HL-60 (cell line): Measurements from ENCODE around the gene CTNNA3.

Experiments
- DNase-seq, 2 experiments: peaks; one replicate each; pipeline ENCODE4 v3.0.0-alpha.2; 2010 to 2020; ENCODE audit warnings: low read depth in 1 of 2, low spot score in 1 of 2
- H3K27ac ChIP-seq: fragments of 250-450 bp; sonication (Bioruptor Pico); replicated peaks from 2 replicates; pipeline ENCODE4 v1.5.1; 2020; ENCODE audit warnings: mild to moderate bottlenecking, moderate library complexity
- H3K27me3 ChIP-seq: fragments of 250-450 bp; sonication (Bioruptor Pico); 2 replicates; pipeline ENCODE4 v1.5.1; 2021; ENCODE audit warnings: mild to moderate bottlenecking, moderate library complexity; ENCODE audit not compliant: insufficient read depth, poor library complexity, severe bottlenecking
- H3K4me3 ChIP-seq: replicated peaks from 2 replicates; pipeline ENCODE4 v1.5.1; 2011; ENCODE audit warnings: mild to moderate bottlenecking, control low read depth, low read length; ENCODE audit not compliant: insufficient read depth
- CTCF ChIP-seq: IDR thresholded peaks from one replicate; pipeline ENCODE4 v1.5.1; 2011; ENCODE audit warnings: low read length, control low read depth, inconsistent platforms; ENCODE audit not compliant: insufficient read depth
- GABPA ChIP-seq: IDR thresholded peaks from 2 replicates; pipeline ENCODE4 v1.6.1; 2012; ENCODE audit warnings: low read depth
- POLR2AphosphoS5 ChIP-seq: IDR thresholded peaks from 2 replicates; pipeline ENCODE4 v1.6.1; 2012; ENCODE audit warnings: low read depth
- REST ChIP-seq: IDR thresholded peaks from 2 replicates; pipeline ENCODE4 v1.6.1; 2012; ENCODE audit warnings: low read depth; ENCODE audit not compliant: insufficient replicate concordance
- SPI1 ChIP-seq: IDR thresholded peaks from 2 replicates; pipeline ENCODE4 v1.6.1; 2012; ENCODE audit warnings: low read depth, mild to moderate bottlenecking, borderline replicate concordance
- long read RNA-seq: library from polyadenylated mRNA; unstranded; transcript quantifications from one replicate; pipeline ENCODE4 v2.0.0, GENCODE V29; 2020

CTNNA3 gene
- long read RNA-seq, partial matches to known transcripts: 0 of 2 reads
- long read RNA-seq, other reads (novel, unspliced or antisense): 2 of 2 reads

GRCh38 chr10:67696029-67696428, at the start of gene CTNNA3:
CTNNA3 (minus strand) TSS chr10:67696195.
- Histone ChIP-seq H3K4me3 (no peak within 1 kb of the TSS), H3K27me3 (peaks cover 10% of the 10 kb centered on the region), H3K27ac (no peak within 1 kb of the TSS)
- DNase-seq: no peak
- TF ChIP-seq POLR2AphosphoS5 (no peak), CTCF (no peak), SPI1 (no peak), REST (no peak)

- no peak for DNase-seq
- Histone ChIP-seq H3K4me3 (no peak overlapping the region), H3K27me3 (peaks cover 6% of the 10 kb centered on the region), H3K27ac (no peak overlapping the region)
- TF ChIP-seq SPI1: no peak
- no peak for TF ChIP-seq GABPA
- no peak for TF ChIP-seq REST
- no peak for TF ChIP-seq POLR2AphosphoS5
- no peak for TF ChIP-seq CTCF
Observed at GRCh38 chr10:67735430-67735829, 39.4 kb upstream of the CTNNA3 start.

GRCh38 chr10:67733511-67733910, 37.5 kb upstream of the CTNNA3 start:
- no peak for TF ChIP-seq REST
- TF ChIP-seq GABPA: no peak
- TF ChIP-seq POLR2AphosphoS5: no peak
- TF ChIP-seq SPI1: no peak
- no peak for TF ChIP-seq CTCF
- Histone ChIP-seq H3K27me3 (peaks cover 6% of the 10 kb centered on the region), H3K27ac (no peak overlapping the region), H3K4me3 (no peak overlapping the region)
- no peak for DNase-seq
